GM12875 (cell line): ENCODE measurements around the gene POLN.

Source experiments
- H3K4me3 ChIP-seq: one replicate; pipeline ENCODE4 v1.5.1; 2011; ENCODE audit warnings: low read depth, low read length, control low read depth
- CTCF ChIP-seq: IDR thresholded peaks from 2 replicates; pipeline ENCODE4 v1.5.1; 2011; ENCODE audit warnings: low read depth, mild to moderate bottlenecking, control low read depth, inconsistent platforms, low read length, moderate library complexity, borderline replicate concordance; ENCODE audit not compliant: insufficient read depth

Gene POLN

GRCh38 chr4:2252530-2253091 lies 10.7 kb upstream of the POLN start:
- no peak for TF ChIP-seq CTCF
- H3K4me3 ChIP-seq = no peak overlapping the region

GRCh38 chr4:2251795-2252529 lies 10.0 kb upstream of the POLN start:
- no peak overlapping the region for H3K4me3 ChIP-seq
- no peak for TF ChIP-seq CTCF

- no peak overlapping the region for H3K4me3 ChIP-seq
- no peak for TF ChIP-seq CTCF
Observed at GRCh38 chr4:2251073-2251794, 9.3 kb upstream of the POLN start.

- no peak for TF ChIP-seq CTCF
- no peak overlapping the region for H3K4me3 ChIP-seq
Observed at GRCh38 chr4:2250357-2251072, 8.6 kb upstream of the POLN start.

- H3K4me3 ChIP-seq = no peak overlapping the region
- no peak for TF ChIP-seq CTCF
Observed at GRCh38 chr4:2249526-2250356, 7.8 kb upstream of the POLN start.

- TF ChIP-seq CTCF = no peak
- H3K4me3 ChIP-seq = no peak overlapping the region
Observed at GRCh38 chr4:2248821-2249261, 6.9 kb upstream of the POLN start.
